ENCODE data around the gene FAM149B1.
A peak's percentile ranks its signal among the peaks of the same experiment; 100 is the strongest.
"Not testable (repeated sequence)": the region's sequence is repeated elsewhere in the genome, so short reads cannot be mapped to it uniquely, and the experiment has no call there.

FAM149B1 gene

GRCh38 chr10:73167783-73168464 lies at the start of gene FAM149B1, which contains the start of gene ECD:
Gene FAM149B1 (plus strand): TSS chr10:73168119. CDS start chr10:73168340, 221 bp downstream.
Gene ECD (minus strand): TSS chr10:73168008. CDS start chr10:73163937, 4,071 bp downstream.
- DNase-seq = peak; percentile 95 to 100

- no peak for DNase-seq
These were observed 48.5 kb upstream of the FAM149B1 start for GRCh38 chr10:73119457-73119856.

- no peak for DNase-seq
These were observed 48.0 kb upstream of the FAM149B1 start for GRCh38 chr10:73119952-73120351.

GRCh38 chr10:73126343-73126742 lies 41.6 kb upstream of the FAM149B1 start:
- DNase-seq = no peak

GRCh38 chr10:73131301-73131700 lies 36.6 kb upstream of the FAM149B1 start:
- DNase-seq = no peak

- DNase-seq = no peak
These were observed 35.8 kb upstream of the FAM149B1 start for GRCh38 chr10:73131913-73132686.

GRCh38 chr10:73134727-73135126 lies 33.2 kb upstream of the FAM149B1 start:
- no peak for DNase-seq

- no peak for DNase-seq
These were observed 31.3 kb upstream of the FAM149B1 start for GRCh38 chr10:73136627-73137026.

GRCh38 chr10:73139251-73139650 lies 28.7 kb upstream of the FAM149B1 start:
- DNase-seq = no peak

- no peak for DNase-seq
These were observed 26.3 kb upstream of the FAM149B1 start for GRCh38 chr10:73141603-73142002.

- not testable (repeated sequence) for DNase-seq
These were observed 17.1 kb upstream of the FAM149B1 start for GRCh38 chr10:73150633-73151413.

- no peak for DNase-seq
These were observed 15.9 kb upstream of the FAM149B1 start for GRCh38 chr10:73152009-73152408.

- DNase-seq = no peak
These were observed 11.9 kb upstream of the FAM149B1 start for GRCh38 chr10:73156054-73156453.

- DNase-seq = peak; percentile 16 to 79
These were observed 8.8 kb upstream of the FAM149B1 start for GRCh38 chr10:73159038-73159648.

- no peak for DNase-seq
These were observed 6.8 kb upstream of the FAM149B1 start for GRCh38 chr10:73161079-73161478.

- DNase-seq = no peak
These were observed 6.3 kb upstream of the FAM149B1 start for GRCh38 chr10:73161662-73162061.

GRCh38 chr10:73163096-73163495 lies 4.8 kb upstream of the FAM149B1 start:
- no peak for DNase-seq

GRCh38 chr10:73166972-73167371 lies 947 bp upstream of the FAM149B1 start:
- no peak for DNase-seq

- DNase-seq = peak; percentile 56 to 67
These were observed 499 bp upstream of the FAM149B1 start for GRCh38 chr10:73167458-73167782.

GRCh38 chr10:73168465-73168803 lies 515 bp downstream of the FAM149B1 start:
- peak in 1 of 2 donors; percentile 20 for DNase-seq

GRCh38 chr10:73169320-73169719 lies 1.4 kb downstream of the FAM149B1 start:
- no peak for DNase-seq

- no peak for DNase-seq
These were observed 4.9 kb downstream of the FAM149B1 start for GRCh38 chr10:73172867-73173266.
